BE2C (cell line): Measurements from ENCODE around the gene ZNF560.

Experiments used
- DNase-seq: peaks from one replicate; pipeline ENCODE4 v3.0.0-alpha.2; 2020
- H3K27me3 ChIP-seq: fragments of 250-450 bp; sonication (Bioruptor Pico); 2 replicates; pipeline ENCODE4 v1.5.1; 2020; ENCODE audit warnings: mild to moderate bottlenecking
- H3K36me3 ChIP-seq: fragments of 250-450 bp; sonication (Bioruptor Pico); 2 replicates; pipeline ENCODE4 v1.5.1; 2020; ENCODE audit warnings: mild to moderate bottlenecking
- H3K4me1 ChIP-seq: fragments of 250-450 bp; sonication (Bioruptor Pico); 2 replicates; pipeline ENCODE4 v1.5.1; 2020
- H3K4me3 ChIP-seq: 2 replicates; pipeline ENCODE4 v1.5.1; 2011; ENCODE audit warnings: low read depth, low read length
- H3K9me3 ChIP-seq: fragments of 250-450 bp; sonication (Bioruptor Pico); 2 replicates; pipeline ENCODE4 v1.5.1; 2020
- TF ChIP-seq, protein P1 (sequence below): IDR thresholded peaks from 2 replicates; pipeline ENCODE4 v1.5.1; 2012; ENCODE audit warnings: mild to moderate bottlenecking, low read depth, low read length

ZNF560 gene

DNA sequence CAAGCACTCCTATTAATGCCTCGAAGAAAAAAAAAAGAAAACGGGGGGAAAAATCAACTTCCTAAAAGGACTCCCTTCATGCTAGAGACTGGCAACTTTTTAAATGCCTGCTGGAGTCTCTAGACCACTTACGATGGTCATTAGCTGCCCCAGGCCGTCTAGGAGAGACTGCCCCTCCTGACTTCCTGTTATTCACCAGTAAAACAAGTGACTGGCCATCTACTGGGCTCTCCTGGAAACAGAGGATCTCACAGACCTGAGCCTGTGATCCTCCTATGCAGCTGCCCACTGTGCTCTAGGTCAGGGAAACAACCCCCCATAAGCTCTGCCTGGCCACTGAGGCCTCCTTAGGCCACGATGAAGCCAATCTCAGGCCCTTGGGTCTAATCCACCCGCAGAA is 70.5 kb downstream of the ZNF560 start:
- H3K4me3 ChIP-seq = no peak overlapping the region

More for the DNA sequence above, 70.5 kb downstream of the ZNF560 start:
- Histone ChIP-seq H3K27me3 (no peaks in the 10 kb centered on the region), H3K4me1 (no peaks in the 10 kb centered on the region), H3K9me3 (no peaks in the 10 kb centered on the region), H3K36me3 (peaks cover 21% of the 10 kb centered on the region)
- DNase-seq = no peak
- TF ChIP-seq, protein P1, sequence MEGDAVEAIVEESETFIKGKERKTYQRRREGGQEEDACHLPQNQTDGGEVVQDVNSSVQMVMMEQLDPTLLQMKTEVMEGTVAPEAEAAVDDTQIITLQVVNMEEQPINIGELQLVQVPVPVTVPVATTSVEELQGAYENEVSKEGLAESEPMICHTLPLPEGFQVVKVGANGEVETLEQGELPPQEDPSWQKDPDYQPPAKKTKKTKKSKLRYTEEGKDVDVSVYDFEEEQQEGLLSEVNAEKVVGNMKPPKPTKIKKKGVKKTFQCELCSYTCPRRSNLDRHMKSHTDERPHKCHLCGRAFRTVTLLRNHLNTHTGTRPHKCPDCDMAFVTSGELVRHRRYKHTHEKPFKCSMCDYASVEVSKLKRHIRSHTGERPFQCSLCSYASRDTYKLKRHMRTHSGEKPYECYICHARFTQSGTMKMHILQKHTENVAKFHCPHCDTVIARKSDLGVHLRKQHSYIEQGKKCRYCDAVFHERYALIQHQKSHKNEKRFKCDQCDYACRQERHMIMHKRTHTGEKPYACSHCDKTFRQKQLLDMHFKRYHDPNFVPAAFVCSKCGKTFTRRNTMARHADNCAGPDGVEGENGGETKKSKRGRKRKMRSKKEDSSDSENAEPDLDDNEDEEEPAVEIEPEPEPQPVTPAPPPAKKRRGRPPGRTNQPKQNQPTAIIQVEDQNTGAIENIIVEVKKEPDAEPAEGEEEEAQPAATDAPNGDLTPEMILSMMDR = no peak
